PC-3 (cell line): ENCODE measurements around the gene ACTL8.

ENCODE experiments used
- EZH2 ChIP-seq: fragments of 300-600 bp; sonication (generic); IDR thresholded peaks from one replicate; pipeline ENCODE4 v1.6.1; 2017; ENCODE audit warnings: antibody characterized with exemption, mild to moderate bottlenecking, low read length; ENCODE audit not compliant: unreplicated experiment
- EZH2phosphoT487 ChIP-seq: fragments of 300-600 bp; sonication (generic); IDR thresholded peaks from 2 replicates; pipeline ENCODE4 v1.6.1; 2018; ENCODE audit warnings: mild to moderate bottlenecking, antibody characterized with exemption, low read length, borderline replicate concordance
- TF ChIP-seq, protein P1 (sequence below): fragments of 300-600 bp; sonication (generic); conservative IDR thresholded peaks from 2 replicates; pipeline ENCODE4 v1.5.1; 2017; ENCODE audit warnings: antibody characterized with exemption, low read depth, mild to moderate bottlenecking, low read length

DNA sequence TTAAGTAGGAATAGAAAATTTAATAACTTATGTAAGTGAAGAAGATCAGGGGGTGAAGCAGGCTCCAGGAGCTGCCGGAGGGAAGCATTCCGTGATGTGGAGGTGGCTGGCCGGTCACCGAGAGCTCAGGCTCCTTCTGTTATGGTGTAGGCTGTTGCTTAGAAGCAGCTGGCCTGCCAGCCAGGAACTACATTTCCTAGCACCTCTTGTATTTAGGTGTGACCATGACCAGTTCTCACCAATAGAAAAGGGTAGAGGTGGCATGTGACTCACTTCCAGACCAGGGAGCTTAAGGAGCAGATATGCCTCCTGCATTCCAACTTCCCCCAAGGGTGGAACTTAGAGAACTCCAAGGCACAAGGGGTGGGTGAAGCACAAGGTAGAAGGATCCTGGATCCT is 120.7 kb downstream of the ACTL8 start:
- TF ChIP-seq, protein P1, sequence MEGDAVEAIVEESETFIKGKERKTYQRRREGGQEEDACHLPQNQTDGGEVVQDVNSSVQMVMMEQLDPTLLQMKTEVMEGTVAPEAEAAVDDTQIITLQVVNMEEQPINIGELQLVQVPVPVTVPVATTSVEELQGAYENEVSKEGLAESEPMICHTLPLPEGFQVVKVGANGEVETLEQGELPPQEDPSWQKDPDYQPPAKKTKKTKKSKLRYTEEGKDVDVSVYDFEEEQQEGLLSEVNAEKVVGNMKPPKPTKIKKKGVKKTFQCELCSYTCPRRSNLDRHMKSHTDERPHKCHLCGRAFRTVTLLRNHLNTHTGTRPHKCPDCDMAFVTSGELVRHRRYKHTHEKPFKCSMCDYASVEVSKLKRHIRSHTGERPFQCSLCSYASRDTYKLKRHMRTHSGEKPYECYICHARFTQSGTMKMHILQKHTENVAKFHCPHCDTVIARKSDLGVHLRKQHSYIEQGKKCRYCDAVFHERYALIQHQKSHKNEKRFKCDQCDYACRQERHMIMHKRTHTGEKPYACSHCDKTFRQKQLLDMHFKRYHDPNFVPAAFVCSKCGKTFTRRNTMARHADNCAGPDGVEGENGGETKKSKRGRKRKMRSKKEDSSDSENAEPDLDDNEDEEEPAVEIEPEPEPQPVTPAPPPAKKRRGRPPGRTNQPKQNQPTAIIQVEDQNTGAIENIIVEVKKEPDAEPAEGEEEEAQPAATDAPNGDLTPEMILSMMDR = no peak
- TF ChIP-seq EZH2 (no peak), EZH2phosphoT487 (no peak)
